Measurements from ENCODE around the gene CDKN2AIP. TPM values are rescaled to one million over a fixed set of nuclear protein-coding genes. Genes with fewer than 3 reads are reported as not detected.

Gene CDKN2AIP
- total RNA-seq, 1 donor from 2014 or later = 8.5 TPM

GRCh38 chr4:183467246-183467645 is 22.8 kb downstream of the CDKN2AIP start:
- no peak overlapping the region for H3K4me3 ChIP-seq
- DNase-seq = no peak
- H3K27ac ChIP-seq (replicated peaks) = no peak overlapping the region
- H3K4me1 ChIP-seq = no peaks in the 10 kb centered on the region
- no peaks in the 10 kb centered on the region for H3K36me3 ChIP-seq
- no peak for TF ChIP-seq CTCF (IDR thresholded peaks at IDR 0.05; ENCODE audit: borderline replicate concordance)
- intact Hi-C loops (cut with micrococcal nuclease) = no loop called here
- H3K9me3 ChIP-seq (replicated peaks) = peaks cover 5% of the 10 kb centered on the region
- no peaks in the 10 kb centered on the region for H3K27me3 ChIP-seq (ENCODE audit: low read depth)

GRCh38 chr4:183468210-183469095 is 24.0 kb downstream of the CDKN2AIP start:
- intact Hi-C loops (cut with micrococcal nuclease) = no loop called here
- DNase-seq = no peak

DNA sequence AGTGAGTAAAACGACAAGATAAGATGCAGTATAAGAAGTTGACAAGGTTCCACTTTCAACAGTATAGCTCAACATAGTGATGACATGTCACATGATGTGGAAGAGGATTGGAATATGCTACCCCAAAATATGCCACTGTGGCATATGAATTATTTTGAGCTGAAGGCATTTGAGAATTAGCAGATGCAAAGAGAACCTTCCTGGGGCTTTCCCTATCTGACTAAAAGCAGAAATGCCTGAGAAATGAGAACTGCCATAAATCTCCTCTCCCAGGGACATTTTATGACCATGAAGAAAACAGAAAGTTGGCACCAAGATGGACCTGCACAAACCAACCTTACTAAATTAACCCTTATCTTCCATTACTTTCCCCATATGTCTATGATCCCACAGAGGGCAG is 24.8 kb downstream of the CDKN2AIP start:
- no peak for DNase-seq
- no peaks in the 10 kb centered on the region for H3K27me3 ChIP-seq (ENCODE audit: low read depth)
- no peak overlapping the region for H3K27ac ChIP-seq (replicated peaks)
- no peaks in the 10 kb centered on the region for H3K9me3 ChIP-seq (replicated peaks)
- H3K4me1 ChIP-seq = peaks cover 3% of the 10 kb centered on the region
- no peak overlapping the region for H3K4me3 ChIP-seq
- no peaks in the 10 kb centered on the region for H3K36me3 ChIP-seq
- intact Hi-C loops (cut with micrococcal nuclease) = no loop called here
- TF ChIP-seq CTCF (IDR thresholded peaks at IDR 0.05; ENCODE audit: borderline replicate concordance) = no peak

More at GRCh38 chr4:183468210-183469095, 24.0 kb downstream of the CDKN2AIP start:
- Histone ChIP-seq H3K9me3 (replicated peaks) (peaks cover 5% of the 10 kb centered on the region), H3K27me3 (ENCODE audit: low read depth) (no peaks in the 10 kb centered on the region), H3K27ac (replicated peaks) (no peak overlapping the region), H3K4me3 (no peak overlapping the region), H3K36me3 (no peaks in the 10 kb centered on the region), H3K4me1 (peaks cover 3% of the 10 kb centered on the region)
- TF ChIP-seq CTCF (IDR thresholded peaks at IDR 0.05; ENCODE audit: borderline replicate concordance) = no peak

- H3K4me1 ChIP-seq = peaks cover 3% of the 10 kb centered on the region
- intact Hi-C loops (cut with micrococcal nuclease) = loop anchor here (10.0 kb wide), 1 partner anchor 135 kb away; no protein-coding TSS in a partner anchor
- no peak overlapping the region for H3K4me3 ChIP-seq
- H3K27me3 ChIP-seq (ENCODE audit: low read depth) = no peaks in the 10 kb centered on the region
- H3K9me3 ChIP-seq (replicated peaks) = no peaks in the 10 kb centered on the region
- DNase-seq = no peak
- no peaks in the 10 kb centered on the region for H3K36me3 ChIP-seq
- H3K27ac ChIP-seq (replicated peaks) = no peak overlapping the region
- no peak for TF ChIP-seq CTCF (IDR thresholded peaks at IDR 0.05; ENCODE audit: borderline replicate concordance)
Measured at GRCh38 chr4:183469936-183470335, 25.5 kb downstream of the CDKN2AIP start.

GRCh38 chr4:183470821-183471220 is 26.4 kb downstream of the CDKN2AIP start:
- Histone ChIP-seq H3K4me1 (peaks cover 3% of the 10 kb centered on the region), H3K4me3 (no peak overlapping the region), H3K27ac (replicated peaks) (no peak overlapping the region), H3K9me3 (replicated peaks) (no peaks in the 10 kb centered on the region), H3K27me3 (ENCODE audit: low read depth) (no peaks in the 10 kb centered on the region), H3K36me3 (no peaks in the 10 kb centered on the region)
- intact Hi-C loops (cut with micrococcal nuclease) = loop anchor here (10.0 kb wide), 1 partner anchor 134 kb away; no protein-coding TSS in a partner anchor
- TF ChIP-seq CTCF (IDR thresholded peaks at IDR 0.05; ENCODE audit: borderline replicate concordance) = no peak
- DNase-seq = no peak
